ENCODE results near the gene KCNQ1.

The KCNQ1 gene

GRCh38 chr11:2661173-2662023 is 216.6 kb downstream of the KCNQ1 start:
- TF ChIP-seq, protein P1, sequence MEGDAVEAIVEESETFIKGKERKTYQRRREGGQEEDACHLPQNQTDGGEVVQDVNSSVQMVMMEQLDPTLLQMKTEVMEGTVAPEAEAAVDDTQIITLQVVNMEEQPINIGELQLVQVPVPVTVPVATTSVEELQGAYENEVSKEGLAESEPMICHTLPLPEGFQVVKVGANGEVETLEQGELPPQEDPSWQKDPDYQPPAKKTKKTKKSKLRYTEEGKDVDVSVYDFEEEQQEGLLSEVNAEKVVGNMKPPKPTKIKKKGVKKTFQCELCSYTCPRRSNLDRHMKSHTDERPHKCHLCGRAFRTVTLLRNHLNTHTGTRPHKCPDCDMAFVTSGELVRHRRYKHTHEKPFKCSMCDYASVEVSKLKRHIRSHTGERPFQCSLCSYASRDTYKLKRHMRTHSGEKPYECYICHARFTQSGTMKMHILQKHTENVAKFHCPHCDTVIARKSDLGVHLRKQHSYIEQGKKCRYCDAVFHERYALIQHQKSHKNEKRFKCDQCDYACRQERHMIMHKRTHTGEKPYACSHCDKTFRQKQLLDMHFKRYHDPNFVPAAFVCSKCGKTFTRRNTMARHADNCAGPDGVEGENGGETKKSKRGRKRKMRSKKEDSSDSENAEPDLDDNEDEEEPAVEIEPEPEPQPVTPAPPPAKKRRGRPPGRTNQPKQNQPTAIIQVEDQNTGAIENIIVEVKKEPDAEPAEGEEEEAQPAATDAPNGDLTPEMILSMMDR (IDR thresholded peaks at IDR 0.05; ENCODE audit: insufficient read depth, missing control alignments) = no peak

DNA sequence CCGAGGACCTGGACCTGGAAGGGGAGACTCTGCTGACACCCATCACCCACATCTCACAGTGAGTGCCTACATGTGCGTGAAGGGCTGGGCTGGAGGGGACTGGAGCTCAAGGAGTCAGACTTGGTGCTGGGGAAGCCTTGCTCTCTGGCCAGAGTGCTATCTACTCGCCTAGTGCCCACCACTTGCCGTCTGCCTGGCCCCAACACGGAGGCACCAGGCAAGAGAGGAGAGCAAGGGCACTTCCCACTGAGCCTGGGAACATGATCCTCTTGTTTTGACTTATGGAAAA is 217.2 kb downstream of the KCNQ1 start:
- FAIRE-seq (no peak), DNase-seq (ENCODE audit: insufficient read length, low spot score) (no peak)
- TF ChIP-seq, protein P1 (IDR thresholded peaks at IDR 0.05; ENCODE audit: insufficient read depth, missing control alignments) = no peak

More at GRCh38 chr11:2661173-2662023, 216.6 kb downstream of the KCNQ1 start:
- DNase-seq (ENCODE audit: insufficient read length, low spot score) (no peak), FAIRE-seq (no peak)

GRCh38 chr11:2662430-2663299 is 217.9 kb downstream of the KCNQ1 start:
- TF ChIP-seq, protein P1 (IDR thresholded peaks at IDR 0.05; ENCODE audit: insufficient read depth, missing control alignments) = no peak
- FAIRE-seq (no peak), DNase-seq (ENCODE audit: insufficient read length, low spot score) (no peak)

DNA sequence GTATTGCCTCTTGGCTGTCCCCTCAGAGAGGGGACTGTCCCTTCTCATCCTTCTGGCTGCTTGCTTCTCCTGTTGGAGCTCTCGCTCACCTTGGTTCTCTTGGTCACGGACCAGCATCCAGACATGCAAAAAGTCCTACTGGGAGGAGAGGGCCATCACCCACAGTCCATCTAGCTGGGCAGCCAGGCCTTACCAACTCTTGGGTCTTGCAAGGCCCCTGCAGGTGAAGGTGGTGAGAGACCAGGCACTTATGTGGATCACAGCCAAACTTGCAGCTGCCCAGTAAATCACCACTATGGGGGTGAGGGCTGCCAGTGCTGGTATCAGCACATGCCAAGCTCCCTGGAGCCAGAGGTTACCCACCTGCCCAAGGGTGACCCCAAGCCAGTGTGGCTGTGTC is 218.7 kb downstream of the KCNQ1 start:
- DNase-seq (ENCODE audit: insufficient read length, low spot score) = no peak
- FAIRE-seq = no peak

DNA sequence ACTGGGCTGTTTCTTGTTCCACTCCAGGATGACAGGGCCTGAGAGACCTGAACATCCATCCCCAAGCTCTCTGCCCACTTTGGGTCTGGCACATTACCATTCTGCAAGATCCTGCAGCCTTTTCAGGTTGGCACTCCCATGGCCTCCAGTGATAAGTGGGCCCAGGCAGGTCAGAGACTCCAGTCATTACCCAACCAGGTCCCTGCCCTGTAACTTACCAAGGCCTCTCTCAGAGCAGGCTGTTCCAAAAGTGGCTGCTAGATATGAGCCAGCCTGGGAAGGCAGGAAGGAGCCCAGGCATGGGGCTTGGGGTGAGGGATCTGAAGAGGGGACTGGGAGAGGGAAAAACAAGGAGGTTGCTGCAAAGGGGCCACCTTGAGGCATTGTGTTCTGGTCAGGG is 219.1 kb downstream of the KCNQ1 start:
- DNase-seq (ENCODE audit: insufficient read length, low spot score) (no peak), FAIRE-seq (no peak)
- TF ChIP-seq, protein P1 (IDR thresholded peaks at IDR 0.05; ENCODE audit: insufficient read depth, missing control alignments) = no peak

More for the DNA sequence above, 218.7 kb downstream of the KCNQ1 start:
- TF ChIP-seq, protein P1 (IDR thresholded peaks at IDR 0.05; ENCODE audit: insufficient read depth, missing control alignments) = no peak

- no peak for FAIRE-seq
- TF ChIP-seq, protein P1 (IDR thresholded peaks at IDR 0.05; ENCODE audit: insufficient read depth, missing control alignments) = no peak
- no peak for DNase-seq (ENCODE audit: insufficient read length, low spot score)
Measured at GRCh38 chr11:2664376-2664775, 219.6 kb downstream of the KCNQ1 start.
